Measurements from ENCODE around the gene ITPRID1.

DNA sequence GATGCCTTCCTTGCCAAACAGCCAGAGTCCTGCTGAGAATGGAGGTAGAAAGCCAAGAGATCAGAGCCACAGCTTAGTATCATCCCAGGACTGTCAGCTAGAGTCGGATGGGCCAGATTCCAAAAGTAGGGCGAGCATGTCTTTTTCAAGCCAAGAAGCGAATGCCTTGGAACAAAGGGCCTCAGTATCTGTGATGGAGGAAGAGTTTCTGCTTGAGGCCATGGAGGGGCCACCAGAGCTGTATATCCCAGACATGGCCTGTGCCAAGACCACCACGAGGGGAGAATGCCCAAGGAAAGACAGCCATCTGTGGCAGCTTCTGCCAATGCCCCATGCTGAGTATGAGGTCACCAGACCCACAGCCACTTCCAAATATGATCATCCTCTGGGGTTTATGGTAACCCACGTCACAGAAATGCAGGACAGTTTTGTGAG is 128.8 kb downstream of the ITPRID1 start:
- TF ChIP-seq CTCF (IDR thresholded peaks at IDR 0.05) (no peak), POLR2A (IDR thresholded peaks at IDR 0.05) (no peak)

All from thyroid gland (tissue), 4 donors.